GM12878 (cell line): Measurements from ENCODE around the gene PRRT1. TPM values are rescaled to one million over a fixed set of nuclear protein-coding genes. Genes with fewer than 3 reads are reported as not detected.

Source experiments
- BCL3 ChIP-seq: IDR thresholded peaks from 2 replicates; pipeline ENCODE4 v1.6.1; 2011; ENCODE audit warnings: borderline replicate concordance, low read depth, mild to moderate bottlenecking, moderate library complexity, low read length; ENCODE audit not compliant: insufficient read depth, poor library complexity, severe bottlenecking
- CBFB ChIP-seq: IDR thresholded peaks from 2 replicates; pipeline ENCODE4 v1.6.1; 2016; ENCODE audit warnings: antibody characterized with exemption, low read depth
- CHD1 ChIP-seq: IDR thresholded peaks from 2 replicates; pipeline ENCODE4 v1.6.1; 2012; ENCODE audit warnings: low read depth, low read length, improper control_type of control experiment
- CTCF ChIP-seq, 3 experiments: IDR thresholded peaks in 2 of 3; conservative IDR thresholded peaks in 1 of 3; 2 replicates each; pipeline ENCODE4 v1.5.1; 2011; ENCODE audit warnings: low read depth in 3 of 3, low read length in 3 of 3, mild to moderate bottlenecking in 3 of 3, control low read depth in 2 of 3, moderate library complexity in 2 of 3, inconsistent platforms in 1 of 3, mixed read lengths in 1 of 3; ENCODE audit not compliant: control insufficient read depth in 2 of 3, insufficient read depth in 1 of 3; ENCODE audit errors: extremely low read depth in 1 of 3
- E2F4 ChIP-seq: IDR thresholded peaks from 2 replicates; pipeline ENCODE4 v1.6.1; 2012; ENCODE audit warnings: low read depth, low read length, improper control_type of control experiment
- ESRRA ChIP-seq: IDR thresholded peaks from 2 replicates; pipeline ENCODE4 v1.6.1; 2012; ENCODE audit warnings: mild to moderate bottlenecking, low read length, improper control_type of control experiment
- IKZF2 ChIP-seq, 2 experiments: fragments of 450-650 bp; IDR thresholded peaks; 2 replicates each; pipeline ENCODE4 v1.6.1; 2017; ENCODE audit warnings: mild to moderate bottlenecking in 2 of 2, moderate library complexity in 2 of 2
- MXI1 ChIP-seq: fragments of 150-350 bp; IDR thresholded peaks from 2 replicates; pipeline ENCODE4 v1.6.1; 2011; ENCODE audit warnings: low read depth, mild to moderate bottlenecking, inconsistent platforms, low read length, improper control_type of control experiment
- RB1 ChIP-seq: fragments of 450-650 bp; formaldehyde crosslinking; IDR thresholded peaks from 2 replicates; pipeline ENCODE4 v1.6.1; 2017; ENCODE audit warnings: mild to moderate bottlenecking, borderline replicate concordance
- REST ChIP-seq: IDR thresholded peaks from 2 replicates; pipeline ENCODE4 v1.6.1; 2012; ENCODE audit warnings: mild to moderate bottlenecking, low read depth, low read length
- SP1 ChIP-seq: IDR thresholded peaks from one replicate; pipeline ENCODE4 v1.6.1; 2011; ENCODE audit warnings: low read depth, low read length
- SPI1 ChIP-seq: IDR thresholded peaks from 2 replicates; pipeline ENCODE4 v1.6.1; 2011; ENCODE audit warnings: low read depth, mild to moderate bottlenecking, low read length, moderate library complexity, borderline replicate concordance; ENCODE audit not compliant: insufficient read depth
- TCF12 ChIP-seq: IDR thresholded peaks from 2 replicates; pipeline ENCODE4 v1.6.1; 2011; ENCODE audit warnings: low read depth, mild to moderate bottlenecking, low read length
- ZNF207 ChIP-seq: fragments of 450-650 bp; IDR thresholded peaks from 2 replicates; pipeline ENCODE4 v1.6.1; 2014; ENCODE audit warnings: antibody characterized with exemption, mild to moderate bottlenecking, borderline replicate concordance
- ZNF217 ChIP-seq: fragments of 450-650 bp; IDR thresholded peaks from 2 replicates; pipeline ENCODE4 v1.6.1; 2017; ENCODE audit warnings: antibody characterized with exemption, mild to moderate bottlenecking
- polyA plus RNA-seq, 11 experiments: library from polyadenylated mRNA; depleted of rRNA in 4 of 11; unstranded in 6 of 11; stranded (reverse) in 5 of 11; fragments of >200 nt; fragmentation: Nextera tagmentation in 4 of 11; fragmentation: Illumina TruSeq in 1 of 11; extraction: Ambion mirVana in 4 of 11; extraction: Trizol in 1 of 11; gene quantifications; 1 replicate in 1 of 11; 2 replicates in 10 of 11; pipeline versions ENCODE4 v1.2.1 to v1.2.3, GENCODE V29; 2011 to 2016; ENCODE audit warnings: inconsistent platforms in 2 of 11, missing spikeins in 2 of 11, low read depth in 1 of 11
- total RNA-seq, 4 experiments: library from RNA; depleted of rRNA in 3 of 4; stranded (reverse); fragments of >200 nt in 3 of 4; fragmentation: Illumina TruSeq in 1 of 4; extraction: Trizol in 1 of 4; gene quantifications; 2 replicates each; pipeline versions ENCODE4 v1.2.1 to v1.2.3, GENCODE V29; 2013 to 2021
- TF ChIP-seq, protein P1 (sequence below): IDR thresholded peaks from 2 replicates; pipeline ENCODE4 v1.6.1; 2012; ENCODE audit warnings: low read depth, low read length, improper control_type of control experiment

Gene PRRT1
- total and polyA plus RNA-seq, 10 of the 15 experiments (the other 5 are each of a cell fraction or from before 2014, with no cell fraction given): 0.04 to 0.15 (median 0.10) TPM; not detected in 6

DNA sequence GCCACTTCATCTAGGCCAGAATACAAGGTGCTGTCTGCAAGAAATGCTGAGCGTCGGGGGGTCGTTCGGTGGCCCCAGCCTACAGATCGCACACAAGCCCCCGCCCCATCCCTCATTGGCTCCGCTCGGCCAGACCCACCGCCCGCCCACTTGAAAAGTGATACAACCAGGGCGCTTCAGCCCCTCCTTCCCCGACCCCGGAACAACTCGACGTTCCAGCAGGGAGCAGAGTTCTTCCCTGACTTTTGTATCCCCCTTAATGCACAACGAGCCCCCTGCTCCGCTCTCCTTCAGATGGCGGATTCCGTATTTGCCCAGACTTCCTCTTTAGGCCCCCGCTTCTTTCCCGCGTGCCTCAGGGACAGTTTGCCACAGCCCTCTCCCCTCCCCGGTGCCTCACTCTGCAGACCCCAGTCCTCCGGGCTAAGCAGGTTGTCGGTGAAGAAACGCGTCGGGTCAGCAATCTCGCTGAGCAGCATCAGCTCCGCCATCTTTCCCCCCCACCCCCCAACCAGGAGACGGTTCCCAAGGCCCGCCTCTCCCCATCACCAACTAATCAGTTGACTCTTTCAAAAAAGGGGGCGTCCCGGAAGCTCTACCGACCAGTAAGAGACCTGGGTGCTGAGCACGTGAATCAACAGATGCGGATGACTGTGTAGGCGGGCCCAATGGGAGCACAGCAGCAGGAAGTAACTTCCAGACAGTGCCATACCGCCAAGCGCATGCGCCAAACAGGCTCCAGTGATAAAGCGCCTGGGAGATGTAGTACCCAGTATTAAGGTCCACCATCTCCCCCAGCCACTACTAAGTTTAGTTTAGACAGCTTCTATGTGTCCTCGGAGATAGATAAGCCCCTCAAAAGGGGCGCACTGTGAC, 23.8 kb downstream of the PRRT1 start, which contains the start of gene ATF6B (continued):
- TF ChIP-seq BCL3 (no peak), CHD1 (no peak), IKZF2 (IDR thresholded peaks at IDR 0.05) (no peak), RB1 (peak; percentile 51; the same call in 1 of the 2 replicates), CTCF (IDR thresholded peaks at IDR 0.05 in 2 of 3, conservative IDR thresholded peaks at IDR 0.05 in 1 of 3; ENCODE audit: control insufficient read depth in 2 of 3, extremely low read depth in 1 of 3, insufficient read depth in 1 of 3, low read depth in 3 of 3, low read length in 3 of 3) (no peak), SP1 (peak; percentile 85), ZNF207 (no peak), CBFB (no peak; the same call in 1 of the 2 replicates), SPI1 (peak; percentile 34; the same call in 1 of the 2 replicates), E2F4 (no peak), ESRRA (0 out of 2 replicates have a peak, but pooled peaks have one; percentile 13), TCF12 (no peak), MXI1 (peak; percentile 63; the same call in 1 of the 2 replicates), REST (no peak), ZNF217 (no peak)
- TF ChIP-seq, protein P1, sequence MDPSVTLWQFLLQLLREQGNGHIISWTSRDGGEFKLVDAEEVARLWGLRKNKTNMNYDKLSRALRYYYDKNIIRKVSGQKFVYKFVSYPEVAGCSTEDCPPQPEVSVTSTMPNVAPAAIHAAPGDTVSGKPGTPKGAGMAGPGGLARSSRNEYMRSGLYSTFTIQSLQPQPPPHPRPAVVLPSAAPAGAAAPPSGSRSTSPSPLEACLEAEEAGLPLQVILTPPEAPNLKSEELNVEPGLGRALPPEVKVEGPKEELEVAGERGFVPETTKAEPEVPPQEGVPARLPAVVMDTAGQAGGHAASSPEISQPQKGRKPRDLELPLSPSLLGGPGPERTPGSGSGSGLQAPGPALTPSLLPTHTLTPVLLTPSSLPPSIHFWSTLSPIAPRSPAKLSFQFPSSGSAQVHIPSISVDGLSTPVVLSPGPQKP: peak; percentile 49; the same call in 1 of the 2 replicates
